ENCODE results near the gene PRKAG1. TPM values are rescaled to one million over a fixed set of nuclear protein-coding genes. Genes with fewer than 3 reads are reported as not detected.

The PRKAG1 gene
- polyA plus RNA-seq, 3 donors: 35.9 to 58.9 (median 50.1) TPM

GRCh38 chr12:49038291-49038955 is 19.8 kb upstream of the PRKAG1 start:
- no peak for DNase-seq
- 97% methylated on average over 19 of the region's 20 CpGs for whole genome bisulfite sequencing (ENCODE audit: insufficient coverage)
- intact Hi-C loops (cut with micrococcal nuclease): no loop called here

GRCh38 chr12:49037947-49038237 is 19.3 kb upstream of the PRKAG1 start:
- H3K27me3 Mint-ChIP-seq (ENCODE audit: low read depth in 3 of 3): no peaks in the 10 kb centered on the region

More at GRCh38 chr12:49038291-49038955, 19.8 kb upstream of the PRKAG1 start:
- Histone ChIP-seq H3K9ac (ENCODE audit: insufficient read depth, low read length, poor library complexity, severe bottlenecking) (no peak overlapping the region), H3K36me3 (replicated peaks in 1 of 2; ENCODE audit: control insufficient read depth in 1 of 2, insufficient read depth in 2 of 2, low read length in 2 of 2) (peaks cover 93 to 99% of the 10 kb centered on the region in 2 donors), H3K4me1 (ENCODE audit: control insufficient read depth in 1 of 2, insufficient read depth in 2 of 2, low read length in 2 of 2) (no peaks in the 10 kb centered on the region), H3K79me2 (ENCODE audit: insufficient read depth, low read length) (peaks cover 14% of the 10 kb centered on the region), H3K4me2 (replicated peaks; ENCODE audit: extremely low read depth, low read length, poor library complexity, severe bottlenecking) (no peak overlapping the region), H3K27me3 (ENCODE audit: control insufficient read depth in 2 of 2, insufficient read depth in 2 of 2, low read length in 2 of 2) (no peaks in the 10 kb centered on the region), H3K27ac (ENCODE audit: low read depth in 1 of 2, low read length in 2 of 2) (no peak overlapping the region), H3K9me3 (replicated peaks in 1 of 2; ENCODE audit: control insufficient read depth in 1 of 2, insufficient read depth in 1 of 2, low read length in 2 of 2) (no peaks in the 10 kb centered on the region), H2AFZ (ENCODE audit: insufficient read depth, low read depth, low read length, poor library complexity, severe bottlenecking) (no peak overlapping the region), H4K20me1 (ENCODE audit: insufficient read depth, low read length) (peaks cover 99% of the 10 kb centered on the region), H3K4me3 (replicated peaks in 1 of 3; ENCODE audit: low read depth in 2 of 3, low read length in 3 of 3) (no peak overlapping the region)
- Mint-ChIP-seq H3K27ac (peak overlapping the region in 3 of 7 donors; percentile 11 to 59 (median 25)), H3K4me1 (no peaks in the 10 kb centered on the region), H3K27me3 (ENCODE audit: low read depth in 3 of 3) (no peaks in the 10 kb centered on the region), H3K9me3 (no peaks in the 10 kb centered on the region), H3K36me3 (peaks cover 87 to 100% of the 10 kb centered on the region in 2 donors), H3K4me3 (no peak overlapping the region)
- no peak for TF ChIP-seq CTCF (IDR thresholded peaks at IDR 0.05)

More at GRCh38 chr12:49037947-49038237, 19.3 kb upstream of the PRKAG1 start:
- WGBS (ENCODE audit: insufficient coverage): 95% methylated on average over 6 of the region's 7 CpGs
- intact Hi-C loops (cut with micrococcal nuclease): no loop called here
- Mint-ChIP-seq H3K9me3 (no peaks in the 10 kb centered on the region), H3K4me3 (no peak overlapping the region), H3K27ac (no peak overlapping the region), H3K36me3 (peaks cover 85 to 100% of the 10 kb centered on the region in 2 donors), H3K4me1 (no peaks in the 10 kb centered on the region)
- H3K27me3 ChIP-seq (ENCODE audit: control insufficient read depth in 2 of 2, insufficient read depth in 2 of 2, low read length in 2 of 2): no peaks in the 10 kb centered on the region
- no peaks in the 10 kb centered on the region for H3K4me1 ChIP-seq (ENCODE audit: control insufficient read depth in 1 of 2, insufficient read depth in 2 of 2, low read length in 2 of 2)
- H3K4me2 ChIP-seq (replicated peaks; ENCODE audit: extremely low read depth, low read length, poor library complexity, severe bottlenecking): no peak overlapping the region
- no peak for DNase-seq
- peaks cover 99% of the 10 kb centered on the region for H4K20me1 ChIP-seq (ENCODE audit: insufficient read depth, low read length)
- H3K79me2 ChIP-seq (ENCODE audit: insufficient read depth, low read length): peaks cover 14% of the 10 kb centered on the region
- H3K9me3 ChIP-seq (replicated peaks in 1 of 2; ENCODE audit: control insufficient read depth in 1 of 2, insufficient read depth in 1 of 2, low read length in 2 of 2): no peaks in the 10 kb centered on the region
- no peak overlapping the region for H2AFZ ChIP-seq (ENCODE audit: insufficient read depth, low read depth, low read length, poor library complexity, severe bottlenecking)
- no peak overlapping the region for H3K4me3 ChIP-seq (replicated peaks in 1 of 3; ENCODE audit: low read depth in 2 of 3, low read length in 3 of 3)
- peaks cover 93 to 99% of the 10 kb centered on the region in 2 donors for H3K36me3 ChIP-seq (replicated peaks in 1 of 2; ENCODE audit: control insufficient read depth in 1 of 2, insufficient read depth in 2 of 2, low read length in 2 of 2)
- H3K27ac ChIP-seq (ENCODE audit: low read depth in 1 of 2, low read length in 2 of 2): no peak overlapping the region
- no peak overlapping the region for H3K9ac ChIP-seq (ENCODE audit: insufficient read depth, low read length, poor library complexity, severe bottlenecking)
- no peak for TF ChIP-seq CTCF (IDR thresholded peaks at IDR 0.05)
